Mucosa of stomach (tissue), 1 donor: ENCODE measurements around the gene PCDHB10.
"Not testable (repeated sequence)": the region's sequence is repeated elsewhere in the genome, so short reads cannot be mapped to it uniquely, and the experiment has no call there.

Experiments
- H3K27me3 ChIP-seq: one replicate; pipeline ENCODE4 v1.7.0; 2013; ENCODE audit warnings: mild to moderate bottlenecking, low read length; ENCODE audit not compliant: control insufficient read depth, insufficient read depth
- H3K36me3 ChIP-seq: one replicate; pipeline ENCODE4 v1.7.0; 2013; ENCODE audit warnings: low read length; ENCODE audit not compliant: control insufficient read depth, insufficient read depth
- H3K4me1 ChIP-seq: one replicate; pipeline ENCODE4 v1.7.0; 2013; ENCODE audit warnings: mild to moderate bottlenecking, low read length; ENCODE audit not compliant: control insufficient read depth, insufficient read depth
- H3K4me3 ChIP-seq: one replicate; pipeline ENCODE4 v1.7.0; 2013; ENCODE audit warnings: low read length
- H3K9ac ChIP-seq: one replicate; pipeline ENCODE4 v1.7.0; 2013; ENCODE audit warnings: mild to moderate bottlenecking, low read length, moderate library complexity
- H3K9me3 ChIP-seq: one replicate; pipeline ENCODE4 v1.7.0; 2013; ENCODE audit warnings: mild to moderate bottlenecking, low read length, moderate library complexity; ENCODE audit not compliant: control insufficient read depth
- donor health status: Pancreatic carcinoma.

Gene PCDHB10

DNA sequence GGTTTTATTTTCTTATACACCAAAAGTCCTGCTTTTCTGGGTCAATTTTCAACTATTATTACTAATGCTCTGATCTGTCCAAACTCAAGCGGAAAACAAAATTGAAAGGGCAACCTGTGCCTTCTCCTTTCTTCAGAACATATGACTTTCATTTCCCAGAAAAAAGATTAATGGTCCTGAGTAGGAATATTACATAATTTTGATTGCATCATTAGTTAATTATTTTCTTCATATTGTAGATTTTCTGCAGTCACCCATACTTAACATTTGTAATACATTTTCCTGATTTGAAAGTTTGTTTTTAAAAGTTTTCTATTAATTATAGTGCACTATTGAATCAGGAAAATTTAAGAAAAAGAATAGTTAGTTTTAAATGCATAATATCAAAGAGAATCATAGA is 16.2 kb upstream of the PCDHB10 start:
- H3K9me3 ChIP-seq, result peaks cover 4% of the 10 kb centered on the region
- no peaks in the 10 kb centered on the region for H3K4me1 ChIP-seq
- H3K4me3 ChIP-seq, result no peak overlapping the region
- no peak overlapping the region for H3K9ac ChIP-seq
- H3K36me3 ChIP-seq, result no peaks in the 10 kb centered on the region
- no peaks in the 10 kb centered on the region for H3K27me3 ChIP-seq

DNA sequence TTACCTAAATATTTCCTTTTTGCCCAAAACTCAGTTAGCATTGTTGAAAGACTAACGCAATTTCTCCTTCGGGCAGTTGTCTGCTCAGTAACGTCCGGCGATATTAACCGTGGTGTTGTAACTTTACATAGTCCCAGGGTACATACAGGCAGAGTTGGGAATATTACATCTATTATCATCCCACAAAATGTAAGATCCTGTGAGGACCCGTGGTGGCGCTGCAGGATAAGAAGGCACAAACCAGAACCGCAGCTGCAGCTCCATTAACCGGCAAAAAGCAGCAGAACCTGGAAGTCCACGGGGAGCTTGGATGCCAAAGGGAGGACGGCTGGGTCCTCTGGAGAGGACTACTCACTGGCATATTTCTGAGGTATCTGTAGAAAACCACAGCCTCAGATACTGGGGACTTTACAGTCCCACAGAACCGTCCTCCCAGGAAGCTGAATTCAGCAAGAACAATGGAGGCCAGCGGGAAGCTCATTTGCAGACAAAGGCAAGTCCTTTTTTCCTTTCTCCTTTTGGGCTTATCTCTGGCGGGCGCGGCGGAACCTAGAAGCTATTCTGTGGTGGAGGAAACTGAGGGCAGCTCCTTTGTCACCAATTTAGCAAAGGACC is 14.5 kb upstream of the PCDHB10 start, which contains the start of gene PCDHB8:
Gene PCDHB8 (plus strand): TSS at position 214 of the 615 bp plus-strand sequence. CDS start 245 bp downstream, at position 459.
- not testable (repeated sequence) for H3K9me3 ChIP-seq

GRCh38 chr5:141179371-141179770 is 12.8 kb upstream of the PCDHB10 start:
- not testable (repeated sequence) for H3K4me1 ChIP-seq, H3K4me3 ChIP-seq, H3K27me3 ChIP-seq, H3K9me3 ChIP-seq, H3K36me3 ChIP-seq, H3K9ac ChIP-seq

More for the DNA sequence above, 14.5 kb upstream of the PCDHB10 start, which contains the start of gene PCDHB8:
- H3K27me3 ChIP-seq, H3K9ac ChIP-seq, H3K4me3 ChIP-seq, H3K36me3 ChIP-seq, H3K4me1 ChIP-seq: not testable (repeated sequence)

DNA sequence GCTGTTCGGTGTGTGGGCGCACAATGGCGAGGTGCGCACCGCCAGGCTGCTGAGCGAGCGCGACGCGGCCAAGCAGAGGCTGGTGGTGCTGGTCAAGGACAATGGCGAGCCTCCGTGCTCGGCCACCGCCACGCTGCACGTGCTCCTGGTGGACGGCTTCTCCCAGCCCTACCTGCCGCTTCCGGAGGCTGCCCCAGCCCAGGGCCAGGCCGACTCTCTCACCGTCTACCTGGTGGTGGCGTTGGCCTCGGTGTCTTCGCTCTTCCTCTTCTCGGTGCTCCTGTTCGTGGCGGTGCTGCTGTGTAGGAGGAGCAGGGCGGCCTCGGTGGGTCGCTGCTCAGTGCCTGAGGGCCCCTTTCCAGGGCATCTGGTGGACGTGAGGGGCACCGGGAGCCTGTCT is 12.3 kb upstream of the PCDHB10 start:
- H3K4me1 ChIP-seq, H3K36me3 ChIP-seq, H3K9ac ChIP-seq, H3K9me3 ChIP-seq, H3K4me3 ChIP-seq, H3K27me3 ChIP-seq: not testable (repeated sequence)

DNA sequence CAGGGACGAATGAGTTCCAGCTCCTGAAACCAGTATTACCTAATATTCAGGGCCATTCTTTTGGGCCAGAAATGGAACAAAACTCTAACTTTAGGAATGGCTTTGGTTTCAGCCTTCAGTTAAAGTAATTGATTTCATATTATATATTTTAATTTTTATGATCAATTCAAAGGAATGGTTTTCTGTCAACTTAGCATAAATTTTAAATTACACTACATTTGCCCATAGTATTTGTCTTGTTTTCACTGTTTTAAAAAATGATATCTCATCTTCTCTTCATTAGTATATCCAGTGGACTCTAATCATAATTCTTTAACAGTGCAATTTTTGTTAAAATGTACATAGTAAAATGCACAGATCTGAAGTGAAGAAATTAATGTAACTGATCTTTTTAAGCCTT is 11.8 kb upstream of the PCDHB10 start:
- Histone ChIP-seq H3K27me3 (no peaks in the 10 kb centered on the region), H3K4me3 (no peak overlapping the region), H3K4me1 (no peaks in the 10 kb centered on the region), H3K9ac (no peak overlapping the region), H3K36me3 (no peaks in the 10 kb centered on the region), H3K9me3 (peaks cover 4% of the 10 kb centered on the region)

- Histone ChIP-seq H3K9me3 (peaks cover 4% of the 10 kb centered on the region), H3K27me3 (no peaks in the 10 kb centered on the region), H3K36me3 (no peaks in the 10 kb centered on the region), H3K9ac (no peak within 1 kb of the TSS), H3K4me1 (no peaks in the 10 kb centered on the region), H3K4me3 (no peak within 1 kb of the TSS)
These were observed 9.9 kb upstream of the PCDHB10 start, which contains the start of gene PCDHB16 for GRCh38 chr5:141182248-141182647. PCDHB16 (plus strand) TSS chr5:141182387; CDS start chr5:141182560, 173 bp downstream.

GRCh38 chr5:141184117-141184855 is 7.9 kb upstream of the PCDHB10 start:
- not testable (repeated sequence) for H3K9ac ChIP-seq, H3K27me3 ChIP-seq, H3K4me3 ChIP-seq, H3K36me3 ChIP-seq, H3K4me1 ChIP-seq, H3K9me3 ChIP-seq

GRCh38 chr5:141186897-141187512 is 5.1 kb upstream of the PCDHB10 start, which contains the start of gene PCDHB9:
PCDHB9 (plus strand) TSS chr5:141187161; CDS start chr5:141187319, 158 bp downstream.
- Histone ChIP-seq H3K4me3 (no peak within 1 kb of the TSS), H3K36me3 (no peaks in the 10 kb centered on the region), H3K9ac (no peak within 1 kb of the TSS), H3K4me1 (no peaks in the 10 kb centered on the region), H3K27me3 (no peaks in the 10 kb centered on the region), H3K9me3 (no peaks in the 10 kb centered on the region)

DNA sequence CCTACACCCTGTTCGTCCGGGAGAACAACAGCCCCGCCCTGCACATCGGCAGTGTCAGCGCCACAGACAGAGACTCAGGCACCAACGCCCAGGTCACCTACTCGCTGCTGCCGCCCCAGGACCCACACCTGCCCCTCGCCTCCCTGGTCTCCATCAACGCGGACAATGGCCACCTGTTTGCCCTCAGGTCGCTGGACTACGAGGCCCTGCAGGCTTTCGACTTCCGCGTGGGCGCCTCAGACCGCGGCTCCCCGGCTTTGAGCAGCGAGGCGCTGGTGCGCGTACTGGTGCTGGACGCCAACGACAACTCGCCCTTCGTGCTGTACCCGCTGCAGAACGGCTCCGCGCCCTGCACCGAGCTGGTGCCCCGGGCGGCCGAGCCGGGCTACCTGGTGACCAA is 3.5 kb upstream of the PCDHB10 start:
- H3K36me3 ChIP-seq, H3K9ac ChIP-seq, H3K4me3 ChIP-seq, H3K4me1 ChIP-seq, H3K27me3 ChIP-seq, H3K9me3 ChIP-seq: not testable (repeated sequence)

DNA sequence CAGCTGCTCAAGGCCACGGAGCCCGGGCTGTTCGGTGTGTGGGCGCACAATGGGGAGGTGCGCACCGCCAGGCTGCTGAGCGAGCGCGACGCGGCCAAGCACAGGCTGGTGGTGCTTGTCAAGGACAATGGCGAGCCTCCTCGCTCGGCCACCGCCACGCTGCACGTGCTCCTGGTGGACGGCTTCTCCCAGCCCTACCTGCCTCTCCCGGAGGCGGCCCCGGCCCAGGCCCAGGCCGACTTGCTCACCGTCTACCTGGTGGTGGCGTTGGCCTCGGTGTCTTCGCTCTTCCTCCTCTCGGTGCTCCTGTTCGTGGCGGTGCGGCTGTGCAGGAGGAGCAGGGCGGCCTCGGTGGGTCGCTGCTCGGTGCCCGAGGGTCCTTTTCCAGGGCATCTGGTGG is 3.0 kb upstream of the PCDHB10 start:
- not testable (repeated sequence) for H3K9me3 ChIP-seq, H3K36me3 ChIP-seq, H3K4me1 ChIP-seq, H3K27me3 ChIP-seq, H3K4me3 ChIP-seq, H3K9ac ChIP-seq

- H3K36me3 ChIP-seq, H3K27me3 ChIP-seq, H3K4me3 ChIP-seq, H3K9ac ChIP-seq, H3K4me1 ChIP-seq, H3K9me3 ChIP-seq: not testable (repeated sequence)
These were observed 2.2 kb downstream of the PCDHB10 start for GRCh38 chr5:141194332-141194731.

- H3K9me3 ChIP-seq, result no peaks in the 10 kb centered on the region
- H3K36me3 ChIP-seq, result no peaks in the 10 kb centered on the region
- no peak overlapping the region for H3K9ac ChIP-seq
- H3K4me1 ChIP-seq, result no peaks in the 10 kb centered on the region
- H3K27me3 ChIP-seq, result no peaks in the 10 kb centered on the region
- H3K4me3 ChIP-seq, result no peak overlapping the region
These were observed 4.2 kb downstream of the PCDHB10 start for GRCh38 chr5:141196363-141196762.
